ENCODE measurements around the gene CAPZB.

CAPZB gene

DNA sequence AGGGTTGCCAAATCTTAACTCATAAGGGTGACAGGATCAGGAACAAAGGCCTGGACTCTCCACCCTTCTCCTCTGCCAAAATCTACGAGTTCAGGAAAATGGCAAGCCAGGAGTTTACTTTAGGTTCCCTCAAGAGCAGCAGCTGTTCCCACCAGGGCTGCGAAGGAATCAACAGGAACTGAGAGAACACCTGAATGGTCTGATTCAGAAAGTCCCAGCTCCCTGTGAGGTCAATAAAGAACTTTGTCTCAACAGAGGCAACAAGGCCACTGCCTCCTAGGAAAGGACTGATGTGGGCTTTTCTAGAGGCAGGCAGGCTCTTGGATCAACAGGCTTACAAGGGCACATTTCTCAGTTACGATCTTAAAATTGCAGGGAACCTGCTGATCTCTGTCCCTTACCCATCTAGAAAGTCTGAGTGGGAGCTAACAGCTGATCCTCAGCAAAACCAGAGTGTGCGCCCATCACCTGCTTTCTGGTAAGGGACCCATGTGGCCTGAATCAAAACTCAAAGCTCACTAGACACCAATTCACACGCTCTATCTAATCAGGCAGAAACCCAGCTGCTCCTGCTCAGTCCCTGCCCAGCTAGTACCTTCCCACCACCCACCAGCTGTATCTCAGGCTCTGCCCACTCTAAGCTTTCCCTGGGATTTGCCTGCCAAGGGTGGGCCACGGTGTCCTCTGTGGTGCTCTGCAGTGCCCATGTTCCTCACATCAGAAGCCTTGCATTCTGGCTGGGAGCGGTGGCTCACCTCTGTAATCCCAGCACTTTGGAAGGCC is 83.1 kb downstream of the CAPZB start:
- Histone ChIP-seq H3K9me3 (ENCODE audit: control insufficient read depth, insufficient read depth, low read length) (no peaks in the 10 kb centered on the region), H3K4me3 (ENCODE audit: low read depth, low read length) (no peak overlapping the region), H3K27me3 (ENCODE audit: control insufficient read depth, insufficient read depth, low read length) (no peaks in the 10 kb centered on the region), H3K4me1 (ENCODE audit: control insufficient read depth, insufficient read depth, low read length) (peaks cover 47% of the 10 kb centered on the region), H3K9ac (ENCODE audit: low read depth, low read length) (no peak overlapping the region; the same call in 1 of the 2 replicates), H3K27ac (ENCODE audit: low read depth, low read length) (peak overlapping the region; percentile 75), H3K36me3 (ENCODE audit: control insufficient read depth, insufficient read depth, low read length) (no peaks in the 10 kb centered on the region)

DNA sequence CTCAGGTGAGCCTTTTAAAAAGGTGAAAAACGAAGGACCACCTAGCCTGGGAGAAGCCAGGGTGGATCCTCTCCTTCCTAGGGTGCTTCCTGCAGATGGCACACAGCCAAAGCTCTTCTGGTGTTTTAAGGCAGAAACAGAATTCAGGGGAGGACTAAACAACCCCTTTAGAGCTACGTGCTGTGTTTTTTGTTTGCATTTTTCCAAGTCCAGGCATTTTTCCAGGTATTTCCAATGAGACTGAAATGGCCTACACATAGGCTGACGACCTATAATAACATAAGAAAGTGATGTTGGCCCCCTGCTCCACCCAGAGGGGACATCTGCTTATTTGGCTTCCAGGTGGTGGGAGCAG is 83.8 kb downstream of the CAPZB start:
- peak overlapping the region; percentile 75 for H3K27ac ChIP-seq (ENCODE audit: low read depth, low read length)
- H3K9me3 ChIP-seq (ENCODE audit: control insufficient read depth, insufficient read depth, low read length) = no peaks in the 10 kb centered on the region
- H3K9ac ChIP-seq (ENCODE audit: low read depth, low read length) = no peak overlapping the region
- H3K4me1 ChIP-seq (ENCODE audit: control insufficient read depth, insufficient read depth, low read length) = peaks cover 42% of the 10 kb centered on the region
- no peak overlapping the region for H3K4me3 ChIP-seq (ENCODE audit: low read depth, low read length)
- H3K36me3 ChIP-seq (ENCODE audit: control insufficient read depth, insufficient read depth, low read length) = no peaks in the 10 kb centered on the region
- no peaks in the 10 kb centered on the region for H3K27me3 ChIP-seq (ENCODE audit: control insufficient read depth, insufficient read depth, low read length)

DNA sequence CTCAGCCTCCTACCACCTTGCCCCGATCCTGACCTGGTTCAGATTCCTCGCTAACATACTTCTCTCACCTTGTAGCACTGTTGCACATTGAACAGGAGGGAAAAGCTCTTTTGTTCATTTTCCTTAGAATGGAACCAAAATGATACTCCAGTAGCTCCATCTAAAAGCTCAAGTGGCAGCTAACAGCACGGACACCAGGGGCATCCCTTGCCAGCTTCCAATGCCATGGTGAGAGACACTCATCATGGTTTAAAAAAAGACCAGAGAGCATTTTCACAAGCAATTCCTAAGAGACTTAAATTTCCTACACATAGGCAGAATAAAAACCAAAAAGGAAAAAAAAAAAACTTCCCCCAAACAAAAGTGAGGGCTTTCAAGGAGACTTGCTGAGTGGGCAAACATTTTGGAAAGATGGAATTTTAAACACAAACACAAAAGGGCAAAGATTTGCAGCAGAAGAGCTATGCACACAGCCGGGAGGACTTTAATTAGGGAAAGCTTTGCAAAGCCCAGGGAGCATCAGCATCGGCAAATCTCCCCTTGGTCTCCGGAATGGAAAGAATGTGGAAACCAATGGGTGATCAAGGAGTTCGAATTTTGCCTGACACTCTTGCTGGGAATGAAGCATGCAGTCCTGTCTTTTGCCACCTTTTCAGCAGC is 84.3 kb downstream of the CAPZB start:
- Histone ChIP-seq H3K9me3 (ENCODE audit: control insufficient read depth, insufficient read depth, low read length) (no peaks in the 10 kb centered on the region), H3K4me1 (ENCODE audit: control insufficient read depth, insufficient read depth, low read length) (peaks cover 40% of the 10 kb centered on the region), H3K27me3 (ENCODE audit: control insufficient read depth, insufficient read depth, low read length) (no peaks in the 10 kb centered on the region), H3K36me3 (ENCODE audit: control insufficient read depth, insufficient read depth, low read length) (no peaks in the 10 kb centered on the region), H3K9ac (ENCODE audit: low read depth, low read length) (no peak overlapping the region), H3K4me3 (ENCODE audit: low read depth, low read length) (no peak overlapping the region), H3K27ac (ENCODE audit: low read depth, low read length) (peak overlapping the region; percentile 75)

DNA sequence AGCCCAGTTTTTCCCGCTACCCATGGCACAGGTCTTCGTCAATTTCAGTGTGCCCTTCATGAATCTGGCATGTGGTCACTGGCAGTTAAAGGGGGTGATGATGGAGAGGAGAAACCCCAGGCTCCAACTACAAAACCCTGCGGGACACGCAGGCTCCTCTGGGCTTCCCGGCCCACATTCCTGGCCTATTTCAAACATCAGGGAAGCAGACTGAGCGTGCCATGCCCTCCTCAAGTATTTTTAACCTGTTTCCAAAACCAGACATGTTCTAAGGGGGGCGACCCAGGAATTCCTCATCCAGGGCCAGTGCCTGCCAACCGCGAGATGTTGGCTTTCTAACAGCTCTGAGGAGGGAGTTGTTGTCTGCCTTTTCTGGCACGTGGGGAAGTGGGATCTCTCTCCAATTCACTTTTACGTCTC is 85.1 kb downstream of the CAPZB start:
- Histone ChIP-seq H3K36me3 (ENCODE audit: control insufficient read depth, insufficient read depth, low read length) (no peaks in the 10 kb centered on the region), H3K9me3 (ENCODE audit: control insufficient read depth, insufficient read depth, low read length) (no peaks in the 10 kb centered on the region), H3K27ac (ENCODE audit: low read depth, low read length) (no peak overlapping the region), H3K9ac (ENCODE audit: low read depth, low read length) (no peak overlapping the region), H3K27me3 (ENCODE audit: control insufficient read depth, insufficient read depth, low read length) (no peaks in the 10 kb centered on the region), H3K4me3 (ENCODE audit: low read depth, low read length) (no peak overlapping the region), H3K4me1 (ENCODE audit: control insufficient read depth, insufficient read depth, low read length) (peaks cover 41% of the 10 kb centered on the region)

DNA sequence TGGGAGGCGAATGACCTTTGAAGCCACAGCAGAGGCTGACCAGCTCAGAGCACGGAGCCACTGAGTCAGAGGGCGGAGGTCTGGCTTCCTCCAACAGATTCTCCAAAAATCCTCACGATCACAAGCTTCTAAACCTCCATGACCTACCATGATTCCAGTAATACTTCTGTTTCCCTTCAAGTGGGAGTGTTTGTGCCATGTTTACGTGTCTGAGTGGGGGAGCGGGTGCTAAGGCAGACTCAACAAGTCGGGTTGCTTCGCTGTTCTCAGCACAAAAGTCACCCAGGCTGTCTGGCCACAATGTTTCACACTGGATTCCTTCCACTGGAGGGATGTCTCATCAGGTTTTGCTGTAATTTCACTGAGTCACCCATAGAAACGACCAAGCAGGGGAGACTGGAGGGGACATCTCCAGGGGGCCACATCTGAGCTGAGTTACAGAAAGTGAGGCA is 87.0 kb downstream of the CAPZB start:
- 0 out of 2 replicates have a peak, but pooled peaks cover 3% of the 10 kb centered on the region for H3K36me3 ChIP-seq (ENCODE audit: control insufficient read depth, insufficient read depth, low read length)
- peaks cover 37% of the 10 kb centered on the region for H3K4me1 ChIP-seq (ENCODE audit: control insufficient read depth, insufficient read depth, low read length)
- H3K9ac ChIP-seq (ENCODE audit: low read depth, low read length) = no peak overlapping the region
- H3K27me3 ChIP-seq (ENCODE audit: control insufficient read depth, insufficient read depth, low read length) = no peaks in the 10 kb centered on the region
- H3K27ac ChIP-seq (ENCODE audit: low read depth, low read length) = no peak overlapping the region
- H3K9me3 ChIP-seq (ENCODE audit: control insufficient read depth, insufficient read depth, low read length) = no peaks in the 10 kb centered on the region
- no peak overlapping the region for H3K4me3 ChIP-seq (ENCODE audit: low read depth, low read length)

DNA sequence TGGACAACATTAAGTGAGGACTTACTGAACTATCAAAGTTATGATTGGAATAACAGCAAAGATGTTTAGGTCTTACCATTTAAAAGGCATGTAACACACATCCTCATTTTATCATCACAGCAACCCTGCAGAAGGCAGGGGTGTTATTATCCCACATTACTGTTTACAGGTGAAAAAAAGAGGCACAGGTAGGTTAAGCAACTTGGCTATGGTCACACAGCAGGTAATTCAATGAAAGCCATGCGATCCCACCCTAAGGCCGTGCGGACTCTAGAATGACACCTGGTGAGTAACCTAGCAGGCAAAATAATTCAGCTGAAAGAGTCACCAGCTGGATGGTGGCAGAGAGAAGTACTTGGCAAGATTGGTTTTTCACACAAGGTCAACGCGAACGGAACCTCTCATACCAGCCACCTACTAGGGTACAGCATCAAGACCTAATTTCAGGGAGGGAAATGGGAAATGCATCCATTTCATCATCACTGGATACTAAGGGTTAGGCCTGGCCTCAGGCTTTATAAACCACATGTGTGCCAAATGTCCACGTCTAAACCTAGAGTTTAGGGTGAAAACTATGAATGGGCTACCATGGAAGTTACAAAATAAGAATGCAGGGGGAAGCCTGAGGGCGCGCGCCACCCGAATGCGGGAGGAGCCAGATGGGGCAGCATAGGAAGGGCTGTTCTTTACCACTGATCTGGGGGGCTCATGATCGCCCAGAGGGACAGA is 88.0 kb downstream of the CAPZB start:
- Histone ChIP-seq H3K27ac (ENCODE audit: low read depth, low read length) (no peak overlapping the region), H3K4me1 (ENCODE audit: control insufficient read depth, insufficient read depth, low read length) (peaks cover 35% of the 10 kb centered on the region), H3K36me3 (ENCODE audit: control insufficient read depth, insufficient read depth, low read length) (0 out of 2 replicates have a peak, but pooled peaks cover 3% of the 10 kb centered on the region), H3K9ac (ENCODE audit: low read depth, low read length) (no peak overlapping the region), H3K4me3 (ENCODE audit: low read depth, low read length) (no peak overlapping the region), H3K9me3 (ENCODE audit: control insufficient read depth, insufficient read depth, low read length) (no peaks in the 10 kb centered on the region), H3K27me3 (ENCODE audit: control insufficient read depth, insufficient read depth, low read length) (no peaks in the 10 kb centered on the region)

DNA sequence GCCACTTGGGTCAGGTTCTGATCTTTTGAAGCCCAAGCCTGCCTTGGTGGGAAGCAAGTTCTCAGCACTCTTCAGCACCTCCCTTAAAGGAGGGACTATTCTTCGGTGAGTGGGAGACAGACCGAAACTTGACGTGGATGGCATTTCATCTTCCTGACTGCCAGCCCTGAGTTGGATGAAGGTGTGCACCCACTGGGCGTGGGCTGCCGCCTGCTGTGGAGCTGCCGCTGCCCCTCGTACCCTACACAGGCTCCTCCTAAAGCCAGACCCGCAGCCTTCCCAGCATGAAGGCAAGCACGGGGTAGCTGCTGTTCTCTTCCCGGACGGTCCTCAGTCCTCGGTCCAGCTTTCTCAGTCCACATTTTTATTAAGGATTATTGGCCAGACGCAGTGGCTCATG is 89.1 kb downstream of the CAPZB start:
- Histone ChIP-seq H3K9ac (ENCODE audit: low read depth, low read length) (no peak overlapping the region), H3K27ac (ENCODE audit: low read depth, low read length) (no peak overlapping the region), H3K9me3 (ENCODE audit: control insufficient read depth, insufficient read depth, low read length) (no peaks in the 10 kb centered on the region), H3K36me3 (ENCODE audit: control insufficient read depth, insufficient read depth, low read length) (0 out of 2 replicates have a peak, but pooled peaks cover 3% of the 10 kb centered on the region), H3K4me3 (ENCODE audit: low read depth, low read length) (no peak overlapping the region), H3K27me3 (ENCODE audit: control insufficient read depth, insufficient read depth, low read length) (no peaks in the 10 kb centered on the region), H3K4me1 (ENCODE audit: control insufficient read depth, insufficient read depth, low read length) (peaks cover 24% of the 10 kb centered on the region)

DNA sequence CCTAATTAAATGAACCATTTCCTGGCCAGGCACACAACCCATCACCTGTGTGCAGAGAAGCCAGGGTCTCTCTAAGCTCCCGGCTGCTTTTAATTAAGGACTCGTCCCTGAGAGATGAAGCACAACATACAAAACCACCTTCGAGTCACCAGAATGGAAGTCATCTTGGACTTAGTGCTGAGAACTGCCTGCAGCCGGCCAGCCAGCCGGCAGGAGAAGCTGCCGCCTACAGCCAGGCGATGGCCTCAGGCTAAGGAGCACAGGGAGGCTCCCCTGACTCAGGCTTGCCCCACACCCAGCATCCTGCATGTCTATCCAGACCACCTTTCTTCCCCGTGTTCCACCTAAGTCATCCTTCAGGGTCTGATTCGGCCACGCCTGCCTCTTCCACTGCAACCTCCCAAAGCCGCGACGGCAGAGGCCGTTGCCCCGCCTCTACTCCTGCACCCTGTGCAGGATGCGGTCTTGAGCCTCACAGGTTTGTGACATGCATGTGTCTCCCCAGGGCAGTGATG is 89.6 kb downstream of the CAPZB start:
- Histone ChIP-seq H3K36me3 (ENCODE audit: control insufficient read depth, insufficient read depth, low read length) (peaks cover 6% of the 10 kb centered on the region; the same call in 1 of the 2 replicates), H3K4me1 (ENCODE audit: control insufficient read depth, insufficient read depth, low read length) (peaks cover 19% of the 10 kb centered on the region), H3K27me3 (ENCODE audit: control insufficient read depth, insufficient read depth, low read length) (no peaks in the 10 kb centered on the region), H3K4me3 (ENCODE audit: low read depth, low read length) (no peak overlapping the region), H3K9me3 (ENCODE audit: control insufficient read depth, insufficient read depth, low read length) (no peaks in the 10 kb centered on the region), H3K9ac (ENCODE audit: low read depth, low read length) (no peak overlapping the region), H3K27ac (ENCODE audit: low read depth, low read length) (no peak overlapping the region)

DNA sequence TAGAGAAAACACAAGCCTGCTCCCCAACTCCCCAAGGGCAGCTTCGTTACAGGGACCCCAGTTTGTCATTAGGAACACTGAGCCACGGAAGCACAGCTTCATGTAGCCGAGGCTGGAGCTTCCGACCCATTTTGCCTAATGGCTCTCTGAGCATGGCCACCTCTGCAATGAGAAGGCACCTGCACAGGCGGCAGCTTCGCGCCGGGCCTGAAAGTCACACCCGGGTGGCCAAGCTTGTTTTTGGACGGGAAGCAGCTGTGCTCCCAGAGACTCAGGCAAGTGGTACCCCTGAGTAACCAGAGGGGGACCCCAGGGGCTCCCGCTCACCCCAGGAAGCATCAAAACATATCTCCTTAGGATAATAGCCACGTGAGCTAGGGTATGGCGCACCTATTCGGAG is 92.3 kb downstream of the CAPZB start:
- Histone ChIP-seq H3K9me3 (ENCODE audit: control insufficient read depth, insufficient read depth, low read length) (no peaks in the 10 kb centered on the region), H3K9ac (ENCODE audit: low read depth, low read length) (no peak overlapping the region), H3K27ac (ENCODE audit: low read depth, low read length) (no peak overlapping the region), H3K36me3 (ENCODE audit: control insufficient read depth, insufficient read depth, low read length) (peaks cover 10% of the 10 kb centered on the region; the same call in 1 of the 2 replicates), H3K27me3 (ENCODE audit: control insufficient read depth, insufficient read depth, low read length) (no peaks in the 10 kb centered on the region), H3K4me3 (ENCODE audit: low read depth, low read length) (no peak overlapping the region), H3K4me1 (ENCODE audit: control insufficient read depth, insufficient read depth, low read length) (peaks cover 11% of the 10 kb centered on the region; the same call in 1 of the 2 replicates)

DNA sequence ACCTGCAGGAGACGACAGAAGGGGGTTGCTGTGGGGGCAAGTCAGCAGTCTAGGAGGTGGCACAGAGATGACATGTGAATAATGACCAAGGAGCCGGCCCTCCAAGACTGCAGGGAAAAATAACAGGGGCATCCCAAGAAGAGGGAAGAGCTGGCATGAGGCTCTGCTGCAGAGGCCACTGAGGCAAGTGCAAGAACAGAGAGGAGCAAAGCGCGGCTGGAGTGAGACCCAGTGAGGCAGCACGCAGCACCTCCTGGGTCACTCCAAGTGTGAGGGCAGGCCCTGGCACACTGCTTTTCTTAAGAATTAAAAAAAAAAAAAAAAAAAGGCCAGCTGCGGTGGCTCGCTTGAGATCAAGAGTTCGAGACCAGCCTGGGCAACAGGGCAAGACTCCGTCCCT is 93.1 kb downstream of the CAPZB start:
- Histone ChIP-seq H3K9ac (ENCODE audit: low read depth, low read length) (no peak overlapping the region), H3K27me3 (ENCODE audit: control insufficient read depth, insufficient read depth, low read length) (no peaks in the 10 kb centered on the region), H3K36me3 (ENCODE audit: control insufficient read depth, insufficient read depth, low read length) (peaks cover 10% of the 10 kb centered on the region), H3K9me3 (ENCODE audit: control insufficient read depth, insufficient read depth, low read length) (no peaks in the 10 kb centered on the region), H3K4me1 (ENCODE audit: control insufficient read depth, insufficient read depth, low read length) (peaks cover 11% of the 10 kb centered on the region; the same call in 1 of the 2 replicates), H3K27ac (ENCODE audit: low read depth, low read length) (no peak overlapping the region), H3K4me3 (ENCODE audit: low read depth, low read length) (no peak overlapping the region)

Measured in HUES48 (cell line).